ENCODE measurements around the gene RSKR. TPM values are rescaled to one million over a fixed set of nuclear protein-coding genes. Genes with fewer than 3 reads are reported as not detected.

Gene RSKR
- total and polyA plus RNA-seq, 9 of the 15 experiments (the other 6 are each of a cell fraction or from before 2014, with no cell fraction given) = 1.4 to 42.3 (median 16.2) TPM

DNA sequence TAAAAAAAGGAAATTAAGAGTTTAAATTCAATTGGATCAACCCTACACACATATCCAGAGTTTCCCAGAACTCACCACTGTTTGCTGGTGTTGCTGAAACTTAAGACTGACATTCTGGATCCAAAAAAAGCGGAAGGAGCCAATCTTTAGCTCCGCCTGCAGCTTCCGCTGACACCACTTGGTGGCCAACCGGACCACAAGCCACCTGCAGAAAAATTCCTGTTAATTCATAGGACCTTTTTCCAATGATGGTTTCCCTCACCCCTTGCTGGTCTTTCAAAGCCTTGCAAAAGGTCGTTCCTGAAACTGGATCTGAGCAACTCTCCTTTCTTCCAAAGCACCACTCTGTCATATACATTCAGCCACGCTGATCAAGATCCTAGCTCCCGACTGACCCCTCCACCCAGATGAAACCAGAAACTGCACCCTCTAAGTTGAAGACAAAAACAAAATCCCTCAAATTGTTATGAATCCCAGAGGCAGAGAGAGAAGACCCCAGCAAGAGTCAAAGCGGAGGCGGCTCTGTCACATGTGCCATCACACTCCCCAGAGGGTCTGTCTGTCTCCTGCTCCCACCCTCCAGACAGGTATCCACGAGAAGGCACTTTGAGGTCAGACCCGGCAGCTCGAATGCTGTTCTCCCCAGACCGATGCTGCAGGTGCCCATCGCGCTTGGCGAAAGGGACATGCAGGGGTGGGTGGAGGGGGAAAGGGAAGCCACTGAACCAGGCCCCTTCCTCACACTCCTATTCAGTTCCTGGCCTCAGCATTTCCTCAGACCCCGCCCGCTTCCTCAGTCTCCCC lies 30.2 kb upstream of the RSKR start (continued):
- TF ChIP-seq SIRT6 (IDR thresholded peaks at IDR 0.05; ENCODE audit: low read depth, low read length) (no peak), NFATC3 (IDR thresholded peaks at IDR 0.05) (no peak), IRF2 (CRISPR knock-in tag; IDR thresholded peaks at IDR 0.05) (no peak), ZEB2 (IDR thresholded peaks at IDR 0.05) (peak; percentile 19; the same call in 1 of the 2 replicates), ZKSCAN1 (IDR thresholded peaks at IDR 0.05; ENCODE audit: low read depth, low read length) (no peak), ZNF324 (CRISPR knock-in tag; IDR thresholded peaks at IDR 0.05) (no peak), EZH2 (IDR thresholded peaks at IDR 0.05; ENCODE audit: borderline replicate concordance, low read depth, low read length) (no peak), SIN3A (IDR thresholded peaks at IDR 0.05; ENCODE audit: borderline replicate concordance in 2 of 2, control insufficient read depth in 1 of 2, low read depth in 2 of 2, low read length in 2 of 2) (peak; percentile 61 to 87; a peak in 2 of 4 replicates), FOS (IDR thresholded peaks at IDR 0.05; ENCODE audit: extremely low read depth, insufficient read length) (no peak), TCFL5 (CRISPR knock-in tag; conservative IDR thresholded peaks at IDR 0.05) (no peak), ZNF239 (CRISPR knock-in tag; IDR thresholded peaks at IDR 0.05) (no peak), HNRNPK (IDR thresholded peaks at IDR 0.05; ENCODE audit: low read depth, low read length, poor library complexity, severe bottlenecking) (no peak), IFI16 (CRISPR knock-in tag; IDR thresholded peaks at IDR 0.05) (0 out of 2 replicates have a peak, but pooled peaks have one; percentile 34)
- TF ChIP-seq, protein P1, sequence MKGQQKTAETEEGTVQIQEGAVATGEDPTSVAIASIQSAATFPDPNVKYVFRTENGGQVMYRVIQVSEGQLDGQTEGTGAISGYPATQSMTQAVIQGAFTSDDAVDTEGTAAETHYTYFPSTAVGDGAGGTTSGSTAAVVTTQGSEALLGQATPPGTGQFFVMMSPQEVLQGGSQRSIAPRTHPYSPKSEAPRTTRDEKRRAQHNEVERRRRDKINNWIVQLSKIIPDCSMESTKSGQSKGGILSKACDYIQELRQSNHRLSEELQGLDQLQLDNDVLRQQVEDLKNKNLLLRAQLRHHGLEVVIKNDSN (CRISPR knock-in tag; IDR thresholded peaks at IDR 0.05) = no peak
- TF ChIP-seq, protein P2, sequence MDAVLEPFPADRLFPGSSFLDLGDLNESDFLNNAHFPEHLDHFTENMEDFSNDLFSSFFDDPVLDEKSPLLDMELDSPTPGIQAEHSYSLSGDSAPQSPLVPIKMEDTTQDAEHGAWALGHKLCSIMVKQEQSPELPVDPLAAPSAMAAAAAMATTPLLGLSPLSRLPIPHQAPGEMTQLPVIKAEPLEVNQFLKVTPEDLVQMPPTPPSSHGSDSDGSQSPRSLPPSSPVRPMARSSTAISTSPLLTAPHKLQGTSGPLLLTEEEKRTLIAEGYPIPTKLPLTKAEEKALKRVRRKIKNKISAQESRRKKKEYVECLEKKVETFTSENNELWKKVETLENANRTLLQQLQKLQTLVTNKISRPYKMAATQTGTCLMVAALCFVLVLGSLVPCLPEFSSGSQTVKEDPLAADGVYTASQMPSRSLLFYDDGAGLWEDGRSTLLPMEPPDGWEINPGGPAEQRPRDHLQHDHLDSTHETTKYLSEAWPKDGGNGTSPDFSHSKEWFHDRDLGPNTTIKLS (IDR thresholded peaks at IDR 0.05; ENCODE audit: borderline replicate concordance, low read depth) = peak; percentile 43; the same call in 1 of the 2 replicates

Data from K562 (cell line).